ENCODE data around the gene SLIT2.

The SLIT2 gene

GRCh38 chr4:20265726-20266125 lies 14.0 kb downstream of the SLIT2 start:
- no peak for DNase-seq

- DNase-seq = no peak
These were observed 14.7 kb downstream of the SLIT2 start for GRCh38 chr4:20266215-20267082.

- no peak for DNase-seq
These were observed 16.3 kb downstream of the SLIT2 start for GRCh38 chr4:20268028-20268427.

GRCh38 chr4:20269320-20269719 lies 17.6 kb downstream of the SLIT2 start:
- DNase-seq = no peak

GRCh38 chr4:20271950-20272349 lies 20.2 kb downstream of the SLIT2 start:
- no peak for DNase-seq

GRCh38 chr4:20272411-20272872 lies 20.7 kb downstream of the SLIT2 start:
- no peak for DNase-seq

- no peak for DNase-seq
These were observed 22.1 kb downstream of the SLIT2 start for GRCh38 chr4:20273793-20274192.

GRCh38 chr4:20276848-20277247 lies 25.1 kb downstream of the SLIT2 start:
- no peak for DNase-seq

GRCh38 chr4:20278195-20278594 lies 26.5 kb downstream of the SLIT2 start:
- no peak for DNase-seq

GRCh38 chr4:20279381-20279780 lies 27.7 kb downstream of the SLIT2 start:
- no peak for DNase-seq

GRCh38 chr4:20281453-20281852 lies 29.7 kb downstream of the SLIT2 start:
- no peak for DNase-seq

- DNase-seq = no peak
These were observed 31.3 kb downstream of the SLIT2 start for GRCh38 chr4:20283039-20283438.

- no peak for DNase-seq
These were observed 33.3 kb downstream of the SLIT2 start for GRCh38 chr4:20284990-20285389.

- no peak for DNase-seq
These were observed 35.5 kb downstream of the SLIT2 start for GRCh38 chr4:20287246-20287645.

- DNase-seq = no peak
These were observed 36.4 kb downstream of the SLIT2 start for GRCh38 chr4:20288047-20288650.

- no peak for DNase-seq
These were observed 37.3 kb downstream of the SLIT2 start for GRCh38 chr4:20288846-20289512.

- DNase-seq = no peak
These were observed 38.1 kb downstream of the SLIT2 start for GRCh38 chr4:20289782-20290181.

- no peak for DNase-seq
These were observed 41.0 kb downstream of the SLIT2 start for GRCh38 chr4:20292739-20293138.

- no peak for DNase-seq
These were observed 45.6 kb downstream of the SLIT2 start for GRCh38 chr4:20297261-20297660.

GRCh38 chr4:20297783-20298182 lies 46.1 kb downstream of the SLIT2 start:
- no peak for DNase-seq

GRCh38 chr4:20298455-20298854 lies 46.8 kb downstream of the SLIT2 start:
- no peak for DNase-seq

GRCh38 chr4:20298986-20299385 lies 47.3 kb downstream of the SLIT2 start:
- no peak for DNase-seq

- no peak for DNase-seq
These were observed 47.8 kb downstream of the SLIT2 start for GRCh38 chr4:20299515-20299914.

- no peak for DNase-seq
These were observed 49.5 kb downstream of the SLIT2 start for GRCh38 chr4:20301161-20301560.
